GM12892 (cell line): ENCODE measurements around the gene APOC4.

Experiments used
- DNase-seq: peaks from one replicate; pipeline ENCODE4 v3.0.0; 2011; ENCODE audit not compliant: insufficient read length
- FAIRE-seq: peaks from 2 replicates; lab custom pipeline; 2011; peaks lifted over from hg19 to GRCh38; lab: Jason Lieb, UNC
- POLR2A ChIP-seq: IDR thresholded peaks from 2 replicates; pipeline ENCODE4 v1.6.1; 2011; ENCODE audit warnings: low read depth, low read length, control low read depth
- POLR2AphosphoS5 ChIP-seq: IDR thresholded peaks from 2 replicates; pipeline ENCODE4 v1.6.1; 2011; ENCODE audit warnings: low read depth, low read length, control low read depth
- TAF1 ChIP-seq: IDR thresholded peaks from 2 replicates; pipeline ENCODE4 v1.6.1; 2011; ENCODE audit warnings: low read depth, mild to moderate bottlenecking, control low read depth, low read length, borderline replicate concordance

Gene APOC4

GRCh38 chr19:44992336-44993163 is 50.5 kb downstream of the APOC4 start:
- no peak for FAIRE-seq
- DNase-seq, result no peak
- no peak for TF ChIP-seq TAF1
- TF ChIP-seq POLR2A, result no peak
- no peak for TF ChIP-seq POLR2AphosphoS5

DNA sequence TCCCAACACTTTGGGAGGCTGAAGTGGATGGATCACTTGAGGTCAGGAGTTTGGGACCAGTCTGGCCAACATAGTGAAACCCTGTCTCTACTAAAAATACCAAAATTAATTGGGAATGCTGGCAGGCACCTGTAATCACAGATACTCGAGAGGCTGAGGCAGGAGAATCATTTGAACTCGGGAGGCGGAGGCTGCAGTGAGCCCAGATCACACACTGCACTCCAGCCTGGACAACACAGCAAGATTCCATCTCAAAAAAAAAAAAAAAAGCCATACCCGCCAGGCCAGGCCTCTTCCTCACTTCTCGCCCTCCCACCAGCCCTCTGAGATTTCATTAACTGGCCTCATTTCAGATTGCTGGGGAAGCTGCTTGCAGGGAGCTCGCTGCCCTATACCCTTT is 51.5 kb downstream of the APOC4 start:
- FAIRE-seq (no peak), DNase-seq (no peak)
- TF ChIP-seq TAF1, result no peak
- TF ChIP-seq POLR2AphosphoS5, result no peak
- TF ChIP-seq POLR2A, result no peak

DNA sequence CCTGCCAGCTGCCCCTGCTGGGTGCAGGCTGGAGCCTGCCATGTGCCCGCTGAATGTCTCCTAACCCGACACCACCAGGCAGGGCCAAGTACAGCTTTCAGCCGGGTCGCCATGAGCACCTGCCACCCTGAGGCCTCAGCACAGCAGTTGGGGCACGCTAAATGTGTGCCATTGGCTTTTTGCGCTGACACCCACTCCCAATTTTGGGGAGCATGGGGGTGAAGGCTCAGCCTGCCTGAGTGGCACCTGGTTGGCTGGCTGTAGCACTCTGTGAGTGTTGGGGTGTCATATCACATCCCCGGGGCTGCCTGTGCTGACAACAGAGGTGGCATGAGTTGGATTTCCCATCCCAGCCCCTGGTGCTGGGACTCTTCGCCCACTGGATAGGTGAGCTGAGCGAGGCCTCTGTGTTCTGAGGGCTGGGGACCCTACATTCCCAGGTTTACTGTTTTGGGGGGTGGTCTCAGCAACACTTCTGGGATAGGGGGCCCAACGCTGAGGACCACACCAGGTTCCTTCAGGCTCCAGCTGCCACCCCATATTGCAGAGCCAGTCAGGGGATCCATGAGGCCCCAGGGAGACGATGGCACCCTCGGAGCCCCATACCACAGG is 52.0 kb downstream of the APOC4 start:
- DNase-seq (no peak), FAIRE-seq (no peak)
- TF ChIP-seq POLR2A (no peak; the same call in 1 of the 2 replicates), TAF1 (no peak), POLR2AphosphoS5 (no peak; the same call in 1 of the 2 replicates)
